Right lobe of liver (tissue), 4 donors: ENCODE measurements around the gene KLF13.

ENCODE experiments used
- POLR2A ChIP-seq: fragments of 450-650 bp; IDR thresholded peaks from one replicate; pipeline ENCODE4 v1.6.1; 2017; ENCODE audit warnings: antibody characterized with exemption, mild to moderate bottlenecking
- TF ChIP-seq, protein P1 (sequence below), 4 donors: fragments of 200-600 bp in 3 of 4; fragments of 450-650 bp in 1 of 4; IDR thresholded peaks; one replicate each; pipeline versions ENCODE4 v1.5.1 to v1.8.0; 2016 to 2022; ENCODE audit warnings: antibody characterized with exemption in 4 of 4, mild to moderate bottlenecking in 2 of 4
- donor health status: DM: no; HTN: no; CAD: no.
- donor health status: DM: no; HTN: no; CAD: no.
- donor health status: DM: no; HTN: yes; CAD: no.

DNA sequence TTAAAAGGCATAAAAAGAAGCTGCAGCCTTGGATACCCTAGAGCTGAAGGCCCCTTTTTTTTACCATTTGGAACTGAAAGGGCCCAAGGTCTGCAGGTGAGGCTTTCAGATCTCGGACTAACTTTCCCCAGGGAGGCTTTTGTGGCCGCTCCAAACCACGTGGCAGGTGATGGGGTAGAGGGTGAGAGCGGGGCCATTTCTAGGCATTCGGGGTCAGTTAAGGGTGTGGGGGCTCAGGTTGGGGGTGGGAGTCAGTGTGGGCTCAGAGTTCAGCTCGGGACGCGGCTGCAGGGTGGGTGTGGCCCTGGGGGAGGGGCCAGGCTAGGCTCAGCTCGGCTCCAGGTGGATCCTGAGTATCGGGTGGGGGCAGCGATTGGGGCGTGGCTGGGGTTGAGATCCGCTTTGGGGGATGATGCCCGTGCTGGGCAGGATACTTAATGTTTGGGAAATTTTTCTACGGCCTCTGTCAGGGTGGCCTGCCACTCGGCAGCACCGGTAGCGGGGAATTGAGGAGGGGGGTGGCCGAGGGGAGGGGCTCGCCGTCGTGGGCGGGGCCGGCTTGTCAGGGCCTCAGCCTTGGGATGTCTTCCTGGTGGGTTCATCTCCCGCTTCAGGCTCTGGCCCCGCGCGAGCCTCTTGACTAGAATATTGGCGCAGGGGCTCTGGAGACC is 2.5 kb downstream of the KLF13 start:
- TF ChIP-seq, protein P1, sequence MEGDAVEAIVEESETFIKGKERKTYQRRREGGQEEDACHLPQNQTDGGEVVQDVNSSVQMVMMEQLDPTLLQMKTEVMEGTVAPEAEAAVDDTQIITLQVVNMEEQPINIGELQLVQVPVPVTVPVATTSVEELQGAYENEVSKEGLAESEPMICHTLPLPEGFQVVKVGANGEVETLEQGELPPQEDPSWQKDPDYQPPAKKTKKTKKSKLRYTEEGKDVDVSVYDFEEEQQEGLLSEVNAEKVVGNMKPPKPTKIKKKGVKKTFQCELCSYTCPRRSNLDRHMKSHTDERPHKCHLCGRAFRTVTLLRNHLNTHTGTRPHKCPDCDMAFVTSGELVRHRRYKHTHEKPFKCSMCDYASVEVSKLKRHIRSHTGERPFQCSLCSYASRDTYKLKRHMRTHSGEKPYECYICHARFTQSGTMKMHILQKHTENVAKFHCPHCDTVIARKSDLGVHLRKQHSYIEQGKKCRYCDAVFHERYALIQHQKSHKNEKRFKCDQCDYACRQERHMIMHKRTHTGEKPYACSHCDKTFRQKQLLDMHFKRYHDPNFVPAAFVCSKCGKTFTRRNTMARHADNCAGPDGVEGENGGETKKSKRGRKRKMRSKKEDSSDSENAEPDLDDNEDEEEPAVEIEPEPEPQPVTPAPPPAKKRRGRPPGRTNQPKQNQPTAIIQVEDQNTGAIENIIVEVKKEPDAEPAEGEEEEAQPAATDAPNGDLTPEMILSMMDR (IDR thresholded peaks at IDR 0.05), result no peak
- TF ChIP-seq POLR2A, result no peak
